ENCODE data around the gene CRYBA4. TPM values are rescaled to one million over a fixed set of nuclear protein-coding genes. Genes with fewer than 3 reads are reported as not detected.

CRYBA4 gene
- total and polyA plus RNA-seq, 10 donors = 0.20 to 0.24 (median 0.22) TPM; not detected in 7

- no peak overlapping the region for H3K4me3 ChIP-seq
- H3K27me3 ChIP-seq (replicated peaks in 1 of 7) = no peaks in the 10 kb centered on the region
- no peak for TF ChIP-seq POLR2AphosphoS5 (IDR thresholded peaks at IDR 0.05)
- no peak for TF ChIP-seq CTCF (IDR thresholded peaks at IDR 0.05 in 8 of 11, conservative IDR thresholded peaks at IDR 0.05 in 3 of 11)
- TF ChIP-seq POLR2A (IDR thresholded peaks at IDR 0.05) = no peak
- intact Hi-C loops (cut with DNase I; ENCODE audit: low total_unique reads) = no loop called here
- H3K36me3 ChIP-seq = peaks cover 0 to 35% (median 12%) of the 10 kb centered on the region in 6 donors
- H3K27ac ChIP-seq = peak overlapping the region in 2 of 8 donors; percentile 26 to 36
- 40 to 66% (median 54%) methylated on average over 1 of the region's 1 CpG for WGBS, 5 donors
- H3K9me3 ChIP-seq = no peaks in the 10 kb centered on the region
- peak; percentile 16 for DNase-seq
- H3K4me1 ChIP-seq = peaks cover 22 to 95% (median 61%) of the 10 kb centered on the region in 6 donors
Observed at GRCh38 chr22:26581026-26581425, 40.7 kb upstream of the CRYBA4 start.

- peak; percentile 17 for DNase-seq
- TF ChIP-seq POLR2AphosphoS5 (IDR thresholded peaks at IDR 0.05) = no peak
- no peak for TF ChIP-seq CTCF (IDR thresholded peaks at IDR 0.05 in 8 of 11, conservative IDR thresholded peaks at IDR 0.05 in 3 of 11)
- TF ChIP-seq POLR2A (IDR thresholded peaks at IDR 0.05) = no peak
- Histone ChIP-seq H3K9me3 (no peaks in the 10 kb centered on the region), H3K4me3 (no peak overlapping the region), H3K27ac (no peak overlapping the region), H3K4me1 (peaks cover 29 to 95% (median 61%) of the 10 kb centered on the region in 6 donors), H3K27me3 (replicated peaks in 1 of 7) (no peaks in the 10 kb centered on the region), H3K36me3 (peaks cover 0 to 38% (median 12%) of the 10 kb centered on the region in 6 donors)
- WGBS, 5 donors = 96 to 97% (median 96%) methylated on average over 8 of the region's 8 CpGs
- intact Hi-C loops (cut with DNase I; ENCODE audit: low total_unique reads) = no loop called here
Observed at GRCh38 chr22:26581633-26582168, 40.1 kb upstream of the CRYBA4 start.

GRCh38 chr22:26584010-26584409 lies 37.8 kb upstream of the CRYBA4 start:
- 66 to 84% (median 72%) methylated on average over 4 of the region's 4 CpGs for WGBS, 5 donors
- Histone ChIP-seq H3K4me3 (no peak overlapping the region), H3K4me1 (peaks cover 33 to 95% (median 71%) of the 10 kb centered on the region in 6 donors), H3K9me3 (peaks cover 0 to 3% (median 0%) of the 10 kb centered on the region in 8 donors), H3K27me3 (replicated peaks in 1 of 7) (no peaks in the 10 kb centered on the region), H3K36me3 (peaks cover 0 to 38% (median 12%) of the 10 kb centered on the region in 6 donors), H3K27ac (peak overlapping the region in 1 of 8 donors; percentile 56)
- no peak for TF ChIP-seq POLR2AphosphoS5 (IDR thresholded peaks at IDR 0.05)
- TF ChIP-seq CTCF (IDR thresholded peaks at IDR 0.05 in 8 of 11, conservative IDR thresholded peaks at IDR 0.05 in 3 of 11) = no peak
- TF ChIP-seq POLR2A (IDR thresholded peaks at IDR 0.05) = no peak
- intact Hi-C loops (cut with DNase I; ENCODE audit: low total_unique reads) = no loop called here
- DNase-seq = peak; percentile 15

GRCh38 chr22:26585104-26585790 lies 36.5 kb upstream of the CRYBA4 start:
- WGBS, 5 donors = 61 to 69% (median 65%) methylated on average over 8 to 11 of the region's 11 CpGs
- H3K9me3 ChIP-seq = peaks cover 0 to 3% (median 0%) of the 10 kb centered on the region in 8 donors
- H3K27me3 ChIP-seq (replicated peaks in 1 of 7) = no peaks in the 10 kb centered on the region
- peak; percentile 66 for DNase-seq
- intact Hi-C loops (cut with DNase I; ENCODE audit: low total_unique reads) = no loop called here
- TF ChIP-seq POLR2A (IDR thresholded peaks at IDR 0.05) (no peak), POLR2AphosphoS5 (IDR thresholded peaks at IDR 0.05) (no peak), CTCF (IDR thresholded peaks at IDR 0.05 in 8 of 11, conservative IDR thresholded peaks at IDR 0.05 in 3 of 11) (no peak)
- peak overlapping the region in 3 of 8 donors; percentile 11 to 56 (median 26) for H3K27ac ChIP-seq
- H3K4me3 ChIP-seq = no peak overlapping the region
- H3K36me3 ChIP-seq = peaks cover 0 to 38% (median 12%) of the 10 kb centered on the region in 6 donors
- H3K4me1 ChIP-seq = peaks cover 23 to 89% (median 61%) of the 10 kb centered on the region in 6 donors
